Glutamatergic neuron (in vitro differentiated cells): Measurements from ENCODE around the gene EPHX1. TPM values are rescaled to one million over a fixed set of nuclear protein-coding genes. Genes with fewer than 3 reads are reported as not detected.
"Not testable (repeated sequence)": the region's sequence is repeated elsewhere in the genome, so short reads cannot be mapped to it uniquely, and the experiment has no call there.

Source experiments
- DNase-seq: peaks from one replicate; pipeline ENCODE4 v3.0.0; 2022
- H3K27ac Mint-ChIP-seq: one replicate; pipeline ENCODE4 v1.8.0; 2020; ENCODE audit warnings: mild to moderate bottlenecking, mixed read lengths, inconsistent platforms; ENCODE audit not compliant: unreplicated experiment
- H3K27me3 Mint-ChIP-seq: one replicate; pipeline ENCODE4 v1.8.0; 2020; ENCODE audit warnings: mild to moderate bottlenecking, moderate library complexity, mixed read lengths, inconsistent platforms; ENCODE audit not compliant: unreplicated experiment
- H3K36me3 Mint-ChIP-seq: one replicate; pipeline ENCODE4 v1.8.0; 2020; ENCODE audit warnings: mild to moderate bottlenecking, mixed read lengths, inconsistent platforms; ENCODE audit not compliant: unreplicated experiment
- H3K4me1 Mint-ChIP-seq: one replicate; pipeline ENCODE4 v1.8.0; 2020; ENCODE audit warnings: mild to moderate bottlenecking, low read depth, mixed read lengths, inconsistent platforms; ENCODE audit not compliant: unreplicated experiment
- H3K4me3 Mint-ChIP-seq: one replicate; pipeline ENCODE4 v1.8.0; 2020; ENCODE audit warnings: mild to moderate bottlenecking, mixed read lengths, inconsistent platforms; ENCODE audit not compliant: unreplicated experiment
- H3K9me3 Mint-ChIP-seq: one replicate; pipeline ENCODE4 v1.8.0; 2020; ENCODE audit warnings: mild to moderate bottlenecking, moderate library complexity, mixed read lengths, inconsistent platforms; ENCODE audit not compliant: unreplicated experiment
- CTCF ChIP-seq: fragments of 200-600 bp; sonication (generic); IDR thresholded peaks from one replicate; pipeline ENCODE4 v1.5.0; 2021; ENCODE audit not compliant: partially characterized antibody, unreplicated experiment
- total RNA-seq: library from RNA; stranded (reverse); fragmentation: NEBNext Ultra II Directional; extraction: Animal tissue kit (Norgen Biotek cat#: 25700); gene quantifications from one replicate; pipeline ENCODE4 v1.2.1, GENCODE V29; 2021; ENCODE audit not compliant: unreplicated experiment

The EPHX1 gene
- total RNA-seq, 1 donor from 2014 or later, result 60.4 TPM

- Mint-ChIP-seq H3K27me3 (peaks cover 2% of the 10 kb centered on the region), H3K36me3 (no peaks in the 10 kb centered on the region), H3K4me1 (peaks cover 17% of the 10 kb centered on the region), H3K4me3 (no peak within 1 kb of the TSS), H3K27ac (no peak within 1 kb of the TSS), H3K9me3 (peaks cover 6% of the 10 kb centered on the region)
- peak; percentile 99 for DNase-seq
- peak; percentile 84 for TF ChIP-seq CTCF
Observed at GRCh38 chr1:225777583-225778336, 32.2 kb upstream of the EPHX1 start, which contains the start of gene SRP9. SRP9 (plus strand) TSS chr1:225777826; CDS start chr1:225777941, 115 bp downstream.

DNA sequence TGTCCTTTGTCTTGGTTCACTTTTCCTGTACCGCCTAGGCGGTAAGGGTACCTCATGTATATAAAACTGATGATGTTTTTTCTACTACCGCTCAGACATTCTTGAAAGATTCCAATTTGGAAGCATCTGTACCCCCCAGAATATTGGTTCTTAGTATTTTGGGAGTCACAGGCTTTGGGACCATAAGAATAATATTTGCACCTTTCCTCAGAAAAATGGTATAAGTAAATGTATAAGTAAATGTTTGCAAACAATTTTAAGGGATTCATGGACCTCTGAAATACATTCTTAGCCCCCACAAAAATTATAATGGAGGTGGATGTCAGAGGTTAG lies 31.6 kb upstream of the EPHX1 start:
- no peak for TF ChIP-seq CTCF
- peaks cover under 1% of the 10 kb centered on the region for H3K27me3 Mint-ChIP-seq

DNA sequence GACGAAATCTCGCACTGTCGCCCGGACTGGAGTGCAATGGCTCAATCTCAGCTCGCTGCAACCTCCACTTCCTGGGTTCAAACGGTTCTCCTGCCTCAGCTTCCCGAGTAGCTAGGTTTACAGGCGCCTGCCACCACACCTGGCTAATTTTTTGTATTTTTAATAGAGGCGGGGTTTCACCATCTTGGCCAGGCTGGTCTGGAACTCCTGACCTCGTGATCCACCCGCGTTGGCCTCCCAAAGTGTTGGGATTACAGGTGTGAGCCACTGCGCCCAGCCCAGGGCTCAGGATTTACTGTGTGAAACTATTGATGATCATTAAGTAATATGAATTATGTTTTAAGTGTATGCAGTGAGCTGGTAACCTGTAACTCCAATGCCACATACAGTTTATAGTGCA lies 30.8 kb upstream of the EPHX1 start:
- not testable (repeated sequence) for H3K36me3 Mint-ChIP-seq, H3K27ac Mint-ChIP-seq, H3K4me3 Mint-ChIP-seq, DNase-seq, H3K27me3 Mint-ChIP-seq, H3K9me3 Mint-ChIP-seq
- peaks cover 19% of the 10 kb centered on the region for H3K4me1 Mint-ChIP-seq

More for the DNA sequence above, 31.6 kb upstream of the EPHX1 start:
- Mint-ChIP-seq H3K9me3 (peaks cover 6% of the 10 kb centered on the region), H3K4me3 (no peak overlapping the region), H3K4me1 (peaks cover 15% of the 10 kb centered on the region), H3K27ac (no peak overlapping the region), H3K36me3 (no peaks in the 10 kb centered on the region)
- DNase-seq, result no peak

DNA sequence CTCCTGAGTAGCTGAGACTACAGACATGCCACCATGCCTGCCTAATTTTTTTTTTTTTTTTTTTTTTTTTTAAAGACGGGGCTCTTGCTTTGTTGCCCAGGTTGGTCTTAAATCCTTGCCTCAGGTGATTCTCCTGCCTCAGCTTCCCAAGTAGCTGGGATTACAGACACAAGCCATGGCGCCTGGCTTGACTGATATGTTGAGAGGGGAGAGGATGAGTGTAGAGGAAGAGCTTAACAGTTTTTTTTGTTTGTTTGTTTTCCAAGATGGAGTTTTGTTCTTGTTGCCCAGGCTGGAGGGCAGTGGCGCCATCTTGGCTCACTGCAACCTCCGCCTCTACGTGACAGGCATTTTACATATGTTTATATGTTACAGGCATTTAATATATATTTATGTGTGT lies 29.8 kb upstream of the EPHX1 start:
- no peak for TF ChIP-seq CTCF
- Mint-ChIP-seq H3K9me3 (peaks cover 6% of the 10 kb centered on the region), H3K4me1 (peaks cover 19% of the 10 kb centered on the region), H3K27me3 (no peaks in the 10 kb centered on the region), H3K36me3 (no peaks in the 10 kb centered on the region), H3K4me3 (peak overlapping the region; percentile 68), H3K27ac (no peak overlapping the region)
- DNase-seq, result no peak

- peaks cover 6% of the 10 kb centered on the region for H3K9me3 Mint-ChIP-seq
- H3K4me1 Mint-ChIP-seq, result peaks cover 19% of the 10 kb centered on the region
- TF ChIP-seq CTCF, result no peak
- peak overlapping the region; percentile 24 for H3K27ac Mint-ChIP-seq
- no peaks in the 10 kb centered on the region for H3K36me3 Mint-ChIP-seq
- H3K27me3 Mint-ChIP-seq, result no peaks in the 10 kb centered on the region
- DNase-seq, result no peak
- H3K4me3 Mint-ChIP-seq, result peak overlapping the region; percentile 57
Observed at GRCh38 chr1:225780630-225781029, 29.3 kb upstream of the EPHX1 start.

DNA sequence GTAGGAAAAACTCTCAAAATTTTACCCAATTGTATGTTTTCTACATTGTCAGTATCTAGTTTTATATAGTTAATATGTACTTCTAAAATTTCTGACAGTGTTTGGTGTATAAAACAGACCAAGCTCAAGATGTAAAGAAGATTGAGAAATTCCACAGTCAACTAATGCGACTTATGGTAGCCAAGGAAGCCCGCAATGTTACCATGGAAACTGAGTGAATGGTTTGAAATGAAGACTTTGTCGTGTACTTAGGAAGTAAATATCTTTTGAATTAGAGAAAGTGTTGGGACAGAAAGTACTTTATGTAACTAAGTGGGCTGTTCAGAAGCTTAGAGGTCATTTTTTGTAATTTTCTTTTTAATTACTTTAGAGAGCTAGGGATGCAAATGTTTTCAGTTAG lies 20.8 kb upstream of the EPHX1 start:
- H3K4me3 Mint-ChIP-seq, H3K4me1 Mint-ChIP-seq, DNase-seq, H3K27me3 Mint-ChIP-seq, H3K9me3 Mint-ChIP-seq, H3K27ac Mint-ChIP-seq: not testable (repeated sequence)
- H3K36me3 Mint-ChIP-seq, result peaks cover 41% of the 10 kb centered on the region
